Mucosa of rectum (tissue), 2 donors: ENCODE data around the gene TIMP1.

Source experiments
- H3K27ac ChIP-seq, 2 donors: one replicate each; pipeline ENCODE4 v1.7.0; 2013; ENCODE audit warnings: inconsistent platforms in 2 of 2, low read depth in 2 of 2, low read length in 2 of 2
- H3K27me3 ChIP-seq, 2 donors: one replicate each; pipeline ENCODE4 v1.7.0; 2013; ENCODE audit warnings: low read length in 2 of 2; ENCODE audit not compliant: control insufficient read depth in 2 of 2, insufficient read depth in 2 of 2
- H3K36me3 ChIP-seq, 2 donors: one replicate each; pipeline ENCODE4 v1.7.0; 2013; ENCODE audit warnings: low read length in 2 of 2; ENCODE audit not compliant: control insufficient read depth in 2 of 2, insufficient read depth in 2 of 2
- H3K4me1 ChIP-seq, 2 donors: one replicate each; pipeline ENCODE4 v1.7.0; 2013; ENCODE audit warnings: low read length in 2 of 2, mild to moderate bottlenecking in 1 of 2; ENCODE audit not compliant: control insufficient read depth in 2 of 2, insufficient read depth in 2 of 2
- H3K4me3 ChIP-seq, 2 donors: one replicate each; pipeline ENCODE4 v1.7.0; 2013; ENCODE audit warnings: low read length in 2 of 2
- H3K9ac ChIP-seq, 2 donors: one replicate each; pipeline ENCODE4 v1.7.0; 2013; ENCODE audit warnings: low read length in 2 of 2, low read depth in 1 of 2, mild to moderate bottlenecking in 1 of 2
- H3K9me3 ChIP-seq, 2 donors: one replicate each; pipeline ENCODE4 v1.7.0; 2013; ENCODE audit warnings: low read length in 2 of 2; ENCODE audit not compliant: control insufficient read depth in 2 of 2
- donor health status: healthy.
- donor health status: Normal muscosa, but diverticular disease.

The TIMP1 gene

GRCh38 chrX:47614618-47615017 is 32.4 kb downstream of the TIMP1 start:
- H3K27me3 ChIP-seq: peaks cover 9 to 14% of the 10 kb centered on the region in 2 donors
- no peak overlapping the region for H3K27ac ChIP-seq
- H3K4me3 ChIP-seq: no peak overlapping the region
- H3K36me3 ChIP-seq: no peaks in the 10 kb centered on the region
- no peak overlapping the region for H3K9ac ChIP-seq
- H3K9me3 ChIP-seq: no peaks in the 10 kb centered on the region
- no peaks in the 10 kb centered on the region for H3K4me1 ChIP-seq

GRCh38 chrX:47618923-47619485 is 36.8 kb downstream of the TIMP1 start:
- H3K9ac ChIP-seq: no peak overlapping the region

GRCh38 chrX:47619486-47620302 is 37.5 kb downstream of the TIMP1 start, which contains the start of gene SYN1:
TSS of gene SYN1 (minus strand) at chrX:47619857. CDS start at chrX:47619728, 129 bp downstream.
- Histone ChIP-seq H3K4me3 (no peak within 1 kb of the TSS), H3K27ac (no peak within 1 kb of the TSS), H3K9me3 (no peaks in the 10 kb centered on the region), H3K9ac (no peak within 1 kb of the TSS), H3K4me1 (no peaks in the 10 kb centered on the region), H3K27me3 (peaks cover 7 to 10% of the 10 kb centered on the region in 2 donors), H3K36me3 (no peaks in the 10 kb centered on the region)

More at GRCh38 chrX:47618923-47619485, 36.8 kb downstream of the TIMP1 start:
- H3K9me3 ChIP-seq: no peaks in the 10 kb centered on the region
- no peaks in the 10 kb centered on the region for H3K36me3 ChIP-seq
- peaks cover 7 to 15% of the 10 kb centered on the region in 2 donors for H3K27me3 ChIP-seq
- H3K27ac ChIP-seq: no peak overlapping the region
- no peak overlapping the region for H3K4me3 ChIP-seq
- no peaks in the 10 kb centered on the region for H3K4me1 ChIP-seq

GRCh38 chrX:47620303-47620685 is 38.1 kb downstream of the TIMP1 start:
- Histone ChIP-seq H3K9ac (no peak overlapping the region), H3K4me1 (no peaks in the 10 kb centered on the region), H3K36me3 (no peaks in the 10 kb centered on the region), H3K27me3 (peaks cover 7 to 10% of the 10 kb centered on the region in 2 donors), H3K9me3 (no peaks in the 10 kb centered on the region), H3K27ac (no peak overlapping the region), H3K4me3 (no peak overlapping the region)

GRCh38 chrX:47621851-47622250 is 39.6 kb downstream of the TIMP1 start:
- Histone ChIP-seq H3K27me3 (peaks cover 5 to 7% of the 10 kb centered on the region in 2 donors), H3K9ac (no peak overlapping the region), H3K27ac (no peak overlapping the region), H3K9me3 (no peaks in the 10 kb centered on the region), H3K36me3 (no peaks in the 10 kb centered on the region), H3K4me3 (no peak overlapping the region), H3K4me1 (no peaks in the 10 kb centered on the region)

GRCh38 chrX:47623540-47624027 is 41.3 kb downstream of the TIMP1 start:
- Histone ChIP-seq H3K27me3 (peaks cover 0 to 6% of the 10 kb centered on the region in 2 donors), H3K9me3 (no peaks in the 10 kb centered on the region), H3K9ac (no peak overlapping the region), H3K36me3 (no peaks in the 10 kb centered on the region), H3K4me1 (no peaks in the 10 kb centered on the region), H3K4me3 (no peak overlapping the region), H3K27ac (no peak overlapping the region)

- H3K27ac ChIP-seq: no peak overlapping the region
These were observed 43.1 kb downstream of the TIMP1 start for GRCh38 chrX:47625365-47625764.

GRCh38 chrX:47628982-47629381 is 46.7 kb downstream of the TIMP1 start:
- Histone ChIP-seq H3K9me3 (no peaks in the 10 kb centered on the region), H3K27me3 (no peaks in the 10 kb centered on the region), H3K9ac (no peak overlapping the region), H3K4me3 (no peak overlapping the region), H3K4me1 (no peaks in the 10 kb centered on the region), H3K36me3 (no peaks in the 10 kb centered on the region), H3K27ac (no peak overlapping the region)

More at GRCh38 chrX:47625365-47625764, 43.1 kb downstream of the TIMP1 start:
- no peak overlapping the region for H3K4me3 ChIP-seq
- H3K9me3 ChIP-seq: no peaks in the 10 kb centered on the region
- no peaks in the 10 kb centered on the region for H3K4me1 ChIP-seq
- H3K9ac ChIP-seq: no peak overlapping the region
- H3K27me3 ChIP-seq: peaks cover 0 to 6% of the 10 kb centered on the region in 2 donors
- no peaks in the 10 kb centered on the region for H3K36me3 ChIP-seq

GRCh38 chrX:47629419-47630200 is 47.4 kb downstream of the TIMP1 start, which contains the start of gene CFP:
TSS of gene CFP (minus strand) at chrX:47629930. CDS start at chrX:47629844, 86 bp downstream.
- Histone ChIP-seq H3K4me3 (no peak within 1 kb of the TSS), H3K9me3 (no peaks in the 10 kb centered on the region), H3K27me3 (no peaks in the 10 kb centered on the region), H3K36me3 (no peaks in the 10 kb centered on the region), H3K4me1 (no peaks in the 10 kb centered on the region), H3K9ac (no peak within 1 kb of the TSS), H3K27ac (no peak within 1 kb of the TSS)
